M059J (cell line): ENCODE measurements around the gene PDCD1. TPM values are rescaled to one million over a fixed set of nuclear protein-coding genes. Genes with fewer than 3 reads are reported as not detected.
"Not testable (repeated sequence)": the region's sequence is repeated elsewhere in the genome, so short reads cannot be mapped to it uniquely, and the experiment has no call there.

Experiments
- DNase-seq: peaks from one replicate; pipeline ENCODE4 v3.0.0-alpha.2; 2012; ENCODE audit warnings: low read depth
- total RNA-seq: library from RNA; depleted of rRNA; stranded (reverse); fragments of >200 nt; shearing (Covaris generic); gene quantifications from 2 replicates; pipeline ENCODE4 v1.2.3, GENCODE V29; 2014; rRNA removed

PDCD1 gene
- total RNA-seq, result not detected in 2 replicates

GRCh38 chr2:241858206-241859016, at the start of gene PDCD1:
TSS of gene PDCD1 (minus strand) at chr2:241858894. CDS start at chr2:241858838, 56 bp downstream.
- DNase-seq, result no peak

DNA sequence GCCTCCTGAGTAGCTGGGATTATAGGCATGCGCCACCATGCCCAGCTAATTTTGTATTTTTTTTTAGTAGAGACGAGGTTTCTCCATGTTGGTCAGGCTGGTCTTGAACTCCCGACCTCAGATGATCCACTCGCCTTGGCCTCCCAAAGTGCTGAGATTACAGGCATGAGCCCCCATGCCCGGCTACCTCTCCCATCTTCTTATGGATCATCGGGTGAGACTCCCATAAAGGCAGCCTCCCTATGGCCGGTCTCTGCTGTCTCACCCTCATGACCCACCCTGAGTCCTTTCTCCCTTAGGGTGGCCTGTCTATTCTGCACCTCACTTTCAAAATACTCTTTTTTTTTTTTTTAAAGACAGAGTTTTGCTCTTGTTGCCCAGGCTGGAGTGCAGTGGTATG, 49.1 kb upstream of the PDCD1 start:
- DNase-seq, result not testable (repeated sequence)

DNA sequence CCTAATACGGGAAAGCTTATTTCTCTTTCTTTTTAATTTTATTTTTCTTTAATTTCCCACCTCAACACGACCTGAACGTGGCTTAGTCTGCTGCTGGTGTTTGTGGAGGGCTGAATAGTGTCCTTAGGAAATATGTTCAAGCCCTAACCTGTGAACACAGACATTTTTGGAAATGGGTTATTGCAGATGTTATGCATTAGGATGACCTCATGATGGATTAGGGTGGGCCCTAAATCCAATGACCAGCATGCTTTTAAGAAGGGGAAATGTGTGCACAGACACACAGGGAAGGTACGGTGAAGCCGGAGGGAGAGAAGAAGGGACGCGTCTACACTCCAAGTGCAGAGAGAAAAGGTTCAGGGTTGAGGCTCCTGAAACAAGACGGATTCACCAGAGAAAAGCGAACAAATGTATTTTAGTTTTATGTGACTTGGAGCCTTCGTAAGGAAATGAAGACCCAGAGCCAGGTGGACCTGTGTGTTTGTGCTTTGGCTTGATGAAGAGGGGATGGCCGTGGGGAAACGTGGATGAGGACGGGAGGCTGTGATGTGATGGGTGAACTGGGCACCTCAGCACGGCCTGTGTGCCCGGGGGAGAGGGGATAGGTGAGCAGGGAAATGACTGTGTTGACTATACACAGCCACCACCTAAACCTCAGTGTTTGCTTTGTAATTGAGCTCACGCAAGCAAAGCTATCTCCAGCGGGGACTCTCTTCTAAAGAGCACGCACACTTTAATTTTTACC, 48.3 kb upstream of the PDCD1 start:
- DNase-seq, result no peak

- DNase-seq, result not testable (repeated sequence)
Observed at GRCh38 chr2:241906378-241906770, 47.7 kb upstream of the PDCD1 start.

GRCh38 chr2:241905716-241906377, 47.2 kb upstream of the PDCD1 start:
- no peak for DNase-seq

DNA sequence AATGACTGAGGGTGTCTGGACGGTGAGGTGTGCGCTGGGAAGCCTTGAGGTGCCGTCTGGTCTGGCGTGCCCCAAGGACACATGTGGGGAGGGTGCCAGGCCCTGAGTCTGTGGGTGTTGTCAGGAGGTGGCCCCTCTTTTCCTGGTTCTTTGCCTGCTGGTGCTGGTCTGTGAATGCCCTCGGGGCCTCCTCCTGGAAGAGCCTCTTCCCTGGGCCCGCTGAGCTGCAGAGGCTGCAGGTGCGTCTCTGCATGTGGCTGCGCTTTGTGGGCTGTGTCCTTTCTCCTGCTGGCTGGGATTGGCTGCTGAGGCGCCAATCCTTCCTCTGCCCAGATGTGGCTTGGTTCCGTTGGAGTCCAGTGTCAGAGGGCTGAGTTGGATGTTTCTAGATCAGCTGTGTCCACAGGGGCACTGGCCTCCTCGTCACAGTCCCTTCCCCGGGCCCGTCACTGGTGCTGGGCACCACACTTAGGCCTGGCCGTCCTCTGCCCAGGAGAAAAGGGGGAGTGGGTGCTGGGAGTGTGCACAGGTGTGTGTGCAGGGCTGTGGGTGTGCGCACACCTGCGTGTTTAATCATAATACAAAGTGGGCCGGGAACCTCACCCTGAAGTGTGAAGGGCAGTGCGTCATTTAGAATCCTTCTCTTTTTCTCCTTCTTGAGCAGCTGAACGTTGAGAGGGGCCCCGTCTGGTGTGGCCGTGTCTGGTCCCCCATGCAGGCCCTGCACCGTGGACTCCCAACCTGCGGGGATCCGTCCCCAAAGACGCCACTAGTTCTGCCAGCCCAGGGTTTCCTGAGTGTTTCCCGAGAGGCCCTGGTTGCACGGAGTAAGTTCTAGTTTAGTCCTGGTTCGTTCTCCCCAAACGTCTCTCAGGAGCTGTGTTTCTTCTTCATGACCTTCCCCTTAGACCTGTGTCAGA, 46.4 kb upstream of the PDCD1 start:
- DNase-seq, result no peak

- no peak for DNase-seq
Observed at GRCh38 chr2:241904011-241904718, 45.5 kb upstream of the PDCD1 start.

DNA sequence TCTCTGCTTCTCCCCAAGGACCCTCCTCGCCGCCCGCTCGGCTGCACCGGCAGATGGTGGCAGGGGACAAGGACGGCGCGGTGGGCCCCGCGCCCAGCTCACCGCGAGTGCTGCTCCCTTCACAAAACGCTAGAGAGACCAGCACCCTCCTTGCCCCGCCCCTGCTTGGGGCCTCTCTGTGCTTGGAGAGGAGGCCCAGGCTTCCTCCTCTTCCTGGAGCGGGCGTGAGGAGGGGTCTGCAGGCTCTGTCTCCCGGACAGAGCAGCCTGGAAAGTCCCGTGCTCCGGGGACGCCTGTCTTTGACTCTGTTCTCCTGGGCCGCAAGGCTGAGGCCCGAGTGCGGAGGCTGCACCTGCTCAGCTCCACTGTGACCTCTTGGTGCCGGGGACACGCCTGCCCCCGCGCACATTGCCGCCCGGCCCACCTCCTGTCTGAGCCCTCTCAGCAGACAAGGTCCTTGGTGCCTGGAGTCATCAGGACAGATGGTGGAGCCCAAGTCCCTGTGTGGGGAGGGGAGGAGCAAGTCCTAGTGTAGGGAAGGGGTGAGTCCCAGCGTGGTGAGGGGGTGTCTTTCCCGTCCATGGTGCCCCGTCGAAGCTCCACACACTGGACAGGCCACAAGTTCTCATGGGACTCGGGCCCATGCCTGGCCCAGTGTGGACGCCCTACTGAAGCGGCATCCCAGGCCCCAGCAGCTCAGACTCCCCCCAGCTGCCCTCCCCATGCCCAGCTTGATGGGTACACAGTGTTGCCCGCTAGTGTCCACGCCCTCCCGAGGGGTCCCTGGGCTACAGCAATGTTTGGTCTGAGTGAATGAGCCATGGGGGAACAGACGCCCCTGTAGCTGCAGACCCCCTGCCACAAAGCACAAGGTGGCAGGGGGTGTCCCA, 44.7 kb upstream of the PDCD1 start:
- DNase-seq, result no peak

DNA sequence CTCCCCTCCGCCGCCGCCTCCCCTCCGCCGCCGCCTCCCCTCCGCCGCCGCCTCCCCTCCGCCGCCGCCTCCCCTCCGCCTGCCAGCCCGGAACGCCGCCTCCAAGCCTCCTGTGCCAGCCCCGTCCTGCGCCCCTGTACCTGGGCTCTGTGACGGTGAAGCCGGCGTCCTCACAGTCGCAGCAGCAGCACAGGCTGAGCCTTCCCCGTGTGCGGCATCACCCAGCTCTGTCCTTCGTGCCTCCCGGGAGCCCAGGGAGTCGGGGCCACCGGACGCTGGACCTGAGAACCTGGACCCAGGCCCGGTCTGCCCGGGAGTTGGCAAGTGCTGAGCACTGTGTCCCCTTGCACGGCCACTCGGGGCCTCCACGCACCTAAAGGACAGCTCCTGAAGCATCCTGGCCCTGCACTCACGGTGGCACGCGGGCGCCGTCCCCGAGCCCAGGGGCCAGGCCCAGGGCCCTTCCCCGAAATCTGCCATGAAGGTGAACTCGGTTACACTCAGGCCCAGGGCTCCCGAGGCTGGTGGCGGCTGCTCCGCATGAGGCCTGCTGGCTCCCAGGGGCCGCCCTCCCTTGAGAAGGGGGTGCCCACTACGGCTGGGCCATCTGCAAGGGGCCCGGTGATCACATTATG, 43.8 kb upstream of the PDCD1 start:
- no peak for DNase-seq

- no peak for DNase-seq
Observed at GRCh38 chr2:241901500-241902351, 43.0 kb upstream of the PDCD1 start.

DNA sequence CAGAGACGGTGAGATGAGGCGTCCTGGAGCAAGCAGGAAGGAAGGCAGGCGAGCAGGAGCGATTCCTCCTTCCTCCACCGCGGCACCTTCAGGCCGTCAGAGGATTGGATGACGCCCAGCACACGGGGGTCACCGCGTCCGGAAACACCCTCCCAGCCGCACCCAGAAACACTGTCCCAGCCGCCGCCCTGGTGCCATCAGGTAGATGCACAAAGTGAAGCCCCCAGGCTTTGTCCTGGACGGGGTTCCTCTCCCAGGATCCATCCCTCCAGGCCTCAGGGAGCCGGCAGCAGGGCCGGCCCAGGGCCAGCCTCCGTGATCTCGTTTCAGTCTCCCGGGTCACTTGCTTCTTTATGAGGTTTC, 42.3 kb upstream of the PDCD1 start:
- no peak for DNase-seq

GRCh38 chr2:241900251-241901017, 41.7 kb upstream of the PDCD1 start:
- DNase-seq, result no peak

- no peak for DNase-seq
Observed at GRCh38 chr2:241898463-241899270, 40.0 kb upstream of the PDCD1 start.

- no peak for DNase-seq
Observed at GRCh38 chr2:241897231-241897916, 38.7 kb upstream of the PDCD1 start.

- DNase-seq, result no peak
Observed at GRCh38 chr2:241896746-241897201, 38.1 kb upstream of the PDCD1 start.
